ENCODE results near the gene PIP5K1B. TPM values are rescaled to one million over a fixed set of nuclear protein-coding genes. Genes with fewer than 3 reads are reported as not detected.

PIP5K1B gene
- total RNA-seq, 6 donors from 2014 or later, result 22.4 to 76.8 (median 47.2) TPM

DNA sequence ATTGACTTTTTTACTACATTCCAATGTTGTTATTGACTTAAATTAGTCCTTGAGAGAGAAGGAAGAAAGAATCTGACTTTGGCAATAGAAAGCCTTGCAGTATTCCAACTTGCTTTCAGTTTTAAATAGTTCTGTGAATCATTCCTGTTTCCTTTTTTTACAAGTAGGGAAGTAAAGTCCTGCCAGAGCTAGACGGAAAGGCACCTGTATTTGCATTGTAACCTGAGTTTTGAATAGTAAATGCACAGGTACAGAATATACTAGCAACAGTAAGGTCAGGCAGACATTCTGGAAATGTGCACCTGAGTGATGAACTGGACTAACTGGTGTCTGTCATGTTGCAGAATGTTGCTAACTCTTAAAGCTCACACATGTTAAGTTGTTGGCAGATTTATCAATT, 208.0 kb downstream of the PIP5K1B start:
- DNase-seq (no peak), ATAC-seq (ENCODE audit: low FRiP score in 2 of 2) (no peak)
- no peaks in the 10 kb centered on the region for H3K27me3 ChIP-seq
- TF ChIP-seq POLR2A (IDR thresholded peaks at IDR 0.05), result no peak
- TF ChIP-seq POLR2AphosphoS5 (IDR thresholded peaks at IDR 0.05), result no peak
- TF ChIP-seq EP300 (IDR thresholded peaks at IDR 0.05), result no peak
- TF ChIP-seq, protein P1, sequence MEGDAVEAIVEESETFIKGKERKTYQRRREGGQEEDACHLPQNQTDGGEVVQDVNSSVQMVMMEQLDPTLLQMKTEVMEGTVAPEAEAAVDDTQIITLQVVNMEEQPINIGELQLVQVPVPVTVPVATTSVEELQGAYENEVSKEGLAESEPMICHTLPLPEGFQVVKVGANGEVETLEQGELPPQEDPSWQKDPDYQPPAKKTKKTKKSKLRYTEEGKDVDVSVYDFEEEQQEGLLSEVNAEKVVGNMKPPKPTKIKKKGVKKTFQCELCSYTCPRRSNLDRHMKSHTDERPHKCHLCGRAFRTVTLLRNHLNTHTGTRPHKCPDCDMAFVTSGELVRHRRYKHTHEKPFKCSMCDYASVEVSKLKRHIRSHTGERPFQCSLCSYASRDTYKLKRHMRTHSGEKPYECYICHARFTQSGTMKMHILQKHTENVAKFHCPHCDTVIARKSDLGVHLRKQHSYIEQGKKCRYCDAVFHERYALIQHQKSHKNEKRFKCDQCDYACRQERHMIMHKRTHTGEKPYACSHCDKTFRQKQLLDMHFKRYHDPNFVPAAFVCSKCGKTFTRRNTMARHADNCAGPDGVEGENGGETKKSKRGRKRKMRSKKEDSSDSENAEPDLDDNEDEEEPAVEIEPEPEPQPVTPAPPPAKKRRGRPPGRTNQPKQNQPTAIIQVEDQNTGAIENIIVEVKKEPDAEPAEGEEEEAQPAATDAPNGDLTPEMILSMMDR (IDR thresholded peaks at IDR 0.05), result no peak
- peaks cover 0 to 9% (median 4%) of the 10 kb centered on the region in 4 donors for H3K4me1 ChIP-seq
- H3K36me3 ChIP-seq, result no peaks in the 10 kb centered on the region
- 0 to 13% methylated on average over 1 of the region's 1 CpG for WGBS, 2 donors
- no peak overlapping the region for H3K4me3 ChIP-seq
- H3K9me3 ChIP-seq, result no peaks in the 10 kb centered on the region
- no peak overlapping the region for H3K27ac ChIP-seq

DNA sequence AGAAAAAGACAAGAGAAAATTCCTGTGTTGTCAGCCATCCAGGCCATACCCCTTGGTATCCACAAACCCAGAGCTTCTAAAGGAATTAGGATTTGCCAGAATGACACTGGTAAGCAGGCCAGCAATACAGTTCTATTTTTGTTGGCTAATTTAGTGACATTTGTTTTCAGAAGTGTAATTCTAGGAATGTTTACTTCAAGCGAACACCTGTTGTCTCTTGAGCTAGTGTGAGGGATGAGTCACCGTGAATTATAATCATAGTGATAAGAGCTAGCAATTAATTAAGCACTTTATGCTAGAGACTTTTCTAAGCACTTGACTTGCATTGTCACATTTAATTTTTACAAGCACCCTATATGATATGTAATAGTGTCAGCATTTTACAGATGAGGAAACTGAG, 209.7 kb downstream of the PIP5K1B start:
- Histone ChIP-seq H3K4me1 (peaks cover 0 to 9% (median 4%) of the 10 kb centered on the region in 4 donors), H3K4me3 (no peak overlapping the region), H3K27me3 (no peaks in the 10 kb centered on the region), H3K36me3 (peaks cover 0 to 3% (median 0%) of the 10 kb centered on the region in 4 donors), H3K27ac (no peak overlapping the region), H3K9me3 (no peaks in the 10 kb centered on the region)
- 76 to 82% methylated on average over 2 of the region's 2 CpGs for WGBS, 2 donors
- ATAC-seq (ENCODE audit: low FRiP score in 2 of 2) (no peak), DNase-seq (no peak)
- no peak for TF ChIP-seq POLR2A (IDR thresholded peaks at IDR 0.05)
- TF ChIP-seq EP300 (IDR thresholded peaks at IDR 0.05), result no peak

DNA sequence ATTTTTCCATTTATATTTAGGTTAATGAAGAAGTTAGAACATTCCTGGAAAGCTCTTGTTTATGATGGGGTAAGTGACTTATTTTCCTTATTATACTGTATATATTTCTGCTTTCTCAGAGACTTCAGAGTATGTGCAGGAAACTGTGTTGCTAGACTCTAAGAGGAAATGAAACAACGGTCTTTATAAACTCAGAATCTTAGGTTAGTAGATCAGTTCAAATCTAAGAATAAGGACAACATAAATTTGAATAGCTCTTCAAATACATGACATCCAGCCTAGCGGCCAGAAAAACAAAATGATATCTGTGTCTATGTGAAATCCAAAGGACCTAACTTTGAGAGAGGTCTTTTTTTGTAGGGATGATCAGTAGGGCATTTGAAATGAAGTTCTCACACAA, 214.6 kb downstream of the PIP5K1B start:
- no peak for TF ChIP-seq POLR2AphosphoS5 (IDR thresholded peaks at IDR 0.05)
- TF ChIP-seq, protein P1 (IDR thresholded peaks at IDR 0.05), result no peak
- TF ChIP-seq POLR2A (IDR thresholded peaks at IDR 0.05), result no peak
- TF ChIP-seq EP300 (IDR thresholded peaks at IDR 0.05), result no peak
- Histone ChIP-seq H3K27ac (no peak overlapping the region), H3K4me3 (no peak overlapping the region), H3K9me3 (no peaks in the 10 kb centered on the region), H3K36me3 (peaks cover 0 to 3% (median 0%) of the 10 kb centered on the region in 4 donors), H3K4me1 (no peaks in the 10 kb centered on the region), H3K27me3 (no peaks in the 10 kb centered on the region)
- DNase-seq, result no peak
- 23 to 53% methylated on average over 2 of the region's 2 CpGs for WGBS, 2 donors
- ATAC-seq (ENCODE audit: low FRiP score in 2 of 2), result no peak

DNA sequence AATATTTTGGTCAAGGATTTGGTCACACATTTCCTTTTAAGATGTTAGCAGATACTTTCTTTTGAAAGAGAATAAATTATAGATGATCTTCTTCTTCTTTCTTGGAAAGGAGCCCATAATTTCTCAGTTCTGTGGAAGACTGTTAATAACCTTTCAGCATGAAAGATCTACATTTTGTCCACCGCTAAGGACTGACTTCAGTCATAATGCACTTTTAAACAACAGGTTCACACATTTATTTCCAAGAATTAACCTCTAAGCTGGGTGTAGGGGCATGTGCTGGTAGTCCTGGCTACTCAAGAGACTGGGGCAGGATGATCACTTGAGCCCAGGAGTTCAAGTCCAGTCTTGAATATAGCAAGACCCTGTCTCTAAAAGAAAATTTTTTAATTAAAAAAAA, 215.9 kb downstream of the PIP5K1B start:
- WGBS, 2 donors, result 95 to 100% methylated on average over 1 of the region's 1 CpG
- TF ChIP-seq, protein P1 (IDR thresholded peaks at IDR 0.05), result no peak
- TF ChIP-seq POLR2AphosphoS5 (IDR thresholded peaks at IDR 0.05) (no peak), POLR2A (IDR thresholded peaks at IDR 0.05) (no peak), EP300 (IDR thresholded peaks at IDR 0.05) (no peak)
- no peak for DNase-seq

DNA sequence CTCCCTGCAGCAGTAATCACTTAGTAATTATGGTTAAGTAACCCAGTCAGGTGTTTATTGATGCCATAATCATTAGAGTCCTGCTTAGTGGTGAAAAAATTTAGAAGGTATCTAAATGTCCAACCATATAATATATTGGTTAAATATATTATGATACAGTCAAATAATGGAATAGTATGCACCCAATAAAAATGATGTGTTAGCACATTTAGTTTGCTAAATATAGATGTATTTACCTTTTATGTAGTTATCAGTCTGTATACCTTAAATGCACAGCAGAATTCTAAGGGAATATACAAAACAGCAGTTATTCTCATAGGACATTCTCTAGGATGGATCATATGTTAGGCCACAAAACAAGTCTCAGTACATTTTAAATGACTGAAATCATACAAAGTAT, 218.4 kb downstream of the PIP5K1B start:
- ATAC-seq (ENCODE audit: low FRiP score in 2 of 2), result no peak
- no peak overlapping the region for H3K27ac ChIP-seq
- TF ChIP-seq EP300 (IDR thresholded peaks at IDR 0.05) (no peak), POLR2AphosphoS5 (IDR thresholded peaks at IDR 0.05) (no peak), POLR2A (IDR thresholded peaks at IDR 0.05) (no peak)
- TF ChIP-seq, protein P1 (IDR thresholded peaks at IDR 0.05), result no peak
- H3K36me3 ChIP-seq, result no peaks in the 10 kb centered on the region
- no peaks in the 10 kb centered on the region for H3K9me3 ChIP-seq
- no peaks in the 10 kb centered on the region for H3K27me3 ChIP-seq
- DNase-seq, result no peak
- H3K4me1 ChIP-seq, result no peaks in the 10 kb centered on the region
- no peak overlapping the region for H3K4me3 ChIP-seq

More for the DNA sequence above, 215.9 kb downstream of the PIP5K1B start:
- H3K9me3 ChIP-seq, result no peaks in the 10 kb centered on the region
- no peaks in the 10 kb centered on the region for H3K27me3 ChIP-seq
- H3K4me3 ChIP-seq, result no peak overlapping the region
- H3K27ac ChIP-seq, result no peak overlapping the region
- no peaks in the 10 kb centered on the region for H3K4me1 ChIP-seq
- no peak for ATAC-seq (ENCODE audit: low FRiP score in 2 of 2)
- peaks cover 0 to 3% (median 0%) of the 10 kb centered on the region in 4 donors for H3K36me3 ChIP-seq
